Measurements from ENCODE around the gene KIAA1671. TPM values are rescaled to one million over a fixed set of nuclear protein-coding genes. Genes with fewer than 3 reads are reported as not detected.

Gene KIAA1671
- polyA plus RNA-seq, 1 of the 3 experiments (the other 2 are of a cell fraction), result 7.4 TPM

DNA sequence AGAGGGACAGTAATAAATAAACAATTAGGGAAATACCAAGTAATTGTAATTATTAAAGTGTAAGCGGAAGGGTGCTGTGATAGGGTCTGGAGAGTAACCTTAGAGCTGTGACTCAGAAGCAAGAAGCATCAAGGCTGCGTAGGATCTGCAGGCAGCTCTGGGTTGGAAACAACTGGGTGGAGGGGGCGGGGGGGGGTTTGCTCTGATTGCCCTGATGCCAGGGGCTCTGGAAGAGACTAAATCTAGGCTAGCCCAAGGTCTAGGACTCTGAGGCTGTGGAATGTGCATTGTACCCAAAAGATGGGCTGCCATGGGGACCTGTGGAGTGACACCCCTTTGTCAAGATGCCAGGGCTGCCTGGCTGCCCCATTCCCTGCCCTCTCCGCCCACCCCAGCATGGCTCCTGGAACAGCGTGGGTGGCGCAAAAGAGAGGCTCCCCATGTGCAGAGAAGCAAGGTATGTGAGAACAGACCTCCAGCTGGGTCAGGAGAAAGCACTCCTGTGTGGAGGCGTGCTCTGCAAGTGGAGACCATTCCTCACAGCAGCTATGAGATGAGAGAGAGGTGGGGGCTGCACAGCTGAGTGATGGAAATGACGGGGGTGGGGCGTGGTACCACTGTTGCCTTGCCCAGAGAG is 146.0 kb downstream of the KIAA1671 start (continued):
- TF ChIP-seq, protein P1, sequence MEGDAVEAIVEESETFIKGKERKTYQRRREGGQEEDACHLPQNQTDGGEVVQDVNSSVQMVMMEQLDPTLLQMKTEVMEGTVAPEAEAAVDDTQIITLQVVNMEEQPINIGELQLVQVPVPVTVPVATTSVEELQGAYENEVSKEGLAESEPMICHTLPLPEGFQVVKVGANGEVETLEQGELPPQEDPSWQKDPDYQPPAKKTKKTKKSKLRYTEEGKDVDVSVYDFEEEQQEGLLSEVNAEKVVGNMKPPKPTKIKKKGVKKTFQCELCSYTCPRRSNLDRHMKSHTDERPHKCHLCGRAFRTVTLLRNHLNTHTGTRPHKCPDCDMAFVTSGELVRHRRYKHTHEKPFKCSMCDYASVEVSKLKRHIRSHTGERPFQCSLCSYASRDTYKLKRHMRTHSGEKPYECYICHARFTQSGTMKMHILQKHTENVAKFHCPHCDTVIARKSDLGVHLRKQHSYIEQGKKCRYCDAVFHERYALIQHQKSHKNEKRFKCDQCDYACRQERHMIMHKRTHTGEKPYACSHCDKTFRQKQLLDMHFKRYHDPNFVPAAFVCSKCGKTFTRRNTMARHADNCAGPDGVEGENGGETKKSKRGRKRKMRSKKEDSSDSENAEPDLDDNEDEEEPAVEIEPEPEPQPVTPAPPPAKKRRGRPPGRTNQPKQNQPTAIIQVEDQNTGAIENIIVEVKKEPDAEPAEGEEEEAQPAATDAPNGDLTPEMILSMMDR (IDR thresholded peaks at IDR 0.05), result no peak
- TF ChIP-seq FOXJ3 (CRISPR knock-in tag; IDR thresholded peaks at IDR 0.05) (no peak), MXI1 (IDR thresholded peaks at IDR 0.05; ENCODE audit: low read depth, low read length) (no peak)

DNA sequence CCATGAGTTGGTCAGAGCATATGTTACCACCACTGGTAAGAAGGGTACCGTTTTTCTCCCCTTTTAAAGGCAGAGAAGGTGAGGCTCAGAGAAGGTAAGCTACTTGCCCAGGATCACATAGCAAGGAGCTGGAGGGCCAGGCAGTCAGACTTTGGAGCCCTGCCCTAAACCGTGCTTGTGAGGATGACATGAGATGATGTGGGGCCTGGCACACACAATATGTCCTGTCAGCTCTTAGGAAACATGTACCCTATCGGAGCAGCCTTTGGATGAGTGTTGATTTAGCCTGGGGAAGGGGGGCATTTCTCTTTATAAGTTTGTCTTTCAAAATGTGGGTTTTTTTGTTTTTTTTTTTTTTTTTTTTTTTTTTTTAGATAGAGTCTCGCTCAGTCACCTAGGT is 146.7 kb downstream of the KIAA1671 start:
- POLR2A ChIA-PET, result no interaction called here
- no peak for DNase-seq
- no peaks in the 10 kb centered on the region for H3K27me3 ChIP-seq (ENCODE audit: insufficient read depth)
- no peaks in the 10 kb centered on the region for H3K9me3 ChIP-seq
- TF ChIP-seq EP300 (IDR thresholded peaks at IDR 0.05; ENCODE audit: borderline replicate concordance in 1 of 2, low read depth in 1 of 2, low read length in 1 of 2) (no peak), GATA2 (CRISPR knock-in tag; IDR thresholded peaks at IDR 0.05) (no peak), NRF1 (IDR thresholded peaks at IDR 0.05; ENCODE audit: low read depth, low read length) (no peak), EZH2phosphoT487 (IDR thresholded peaks at IDR 0.05; ENCODE audit: borderline replicate concordance, low read depth) (no peak), RCOR1 (IDR thresholded peaks at IDR 0.05; ENCODE audit: low read length) (no peak), FOSL2 (IDR thresholded peaks at IDR 0.05; ENCODE audit: borderline replicate concordance, low read depth) (no peak), RAD21 (IDR thresholded peaks at IDR 0.05; ENCODE audit: low read length) (no peak), RXRA (IDR thresholded peaks at IDR 0.05; ENCODE audit: borderline replicate concordance, low read depth) (no peak), MXI1 (IDR thresholded peaks at IDR 0.05; ENCODE audit: low read depth, low read length) (no peak), POLR2AphosphoS5 (IDR thresholded peaks at IDR 0.05; ENCODE audit: low read depth, low read length) (no peak), SIN3A (IDR thresholded peaks at IDR 0.05; ENCODE audit: borderline replicate concordance, low read depth, low read length) (no peak), SMC3 (IDR thresholded peaks at IDR 0.05; ENCODE audit: low read depth, low read length) (no peak)
- TF ChIP-seq, protein P2, sequence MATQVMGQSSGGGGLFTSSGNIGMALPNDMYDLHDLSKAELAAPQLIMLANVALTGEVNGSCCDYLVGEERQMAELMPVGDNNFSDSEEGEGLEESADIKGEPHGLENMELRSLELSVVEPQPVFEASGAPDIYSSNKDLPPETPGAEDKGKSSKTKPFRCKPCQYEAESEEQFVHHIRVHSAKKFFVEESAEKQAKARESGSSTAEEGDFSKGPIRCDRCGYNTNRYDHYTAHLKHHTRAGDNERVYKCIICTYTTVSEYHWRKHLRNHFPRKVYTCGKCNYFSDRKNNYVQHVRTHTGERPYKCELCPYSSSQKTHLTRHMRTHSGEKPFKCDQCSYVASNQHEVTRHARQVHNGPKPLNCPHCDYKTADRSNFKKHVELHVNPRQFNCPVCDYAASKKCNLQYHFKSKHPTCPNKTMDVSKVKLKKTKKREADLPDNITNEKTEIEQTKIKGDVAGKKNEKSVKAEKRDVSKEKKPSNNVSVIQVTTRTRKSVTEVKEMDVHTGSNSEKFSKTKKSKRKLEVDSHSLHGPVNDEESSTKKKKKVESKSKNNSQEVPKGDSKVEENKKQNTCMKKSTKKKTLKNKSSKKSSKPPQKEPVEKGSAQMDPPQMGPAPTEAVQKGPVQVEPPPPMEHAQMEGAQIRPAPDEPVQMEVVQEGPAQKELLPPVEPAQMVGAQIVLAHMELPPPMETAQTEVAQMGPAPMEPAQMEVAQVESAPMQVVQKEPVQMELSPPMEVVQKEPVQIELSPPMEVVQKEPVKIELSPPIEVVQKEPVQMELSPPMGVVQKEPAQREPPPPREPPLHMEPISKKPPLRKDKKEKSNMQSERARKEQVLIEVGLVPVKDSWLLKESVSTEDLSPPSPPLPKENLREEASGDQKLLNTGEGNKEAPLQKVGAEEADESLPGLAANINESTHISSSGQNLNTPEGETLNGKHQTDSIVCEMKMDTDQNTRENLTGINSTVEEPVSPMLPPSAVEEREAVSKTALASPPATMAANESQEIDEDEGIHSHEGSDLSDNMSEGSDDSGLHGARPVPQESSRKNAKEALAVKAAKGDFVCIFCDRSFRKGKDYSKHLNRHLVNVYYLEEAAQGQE (IDR thresholded peaks at IDR 0.05; ENCODE audit: low read depth, low read length), result no peak
- TF ChIP-seq, protein P3, sequence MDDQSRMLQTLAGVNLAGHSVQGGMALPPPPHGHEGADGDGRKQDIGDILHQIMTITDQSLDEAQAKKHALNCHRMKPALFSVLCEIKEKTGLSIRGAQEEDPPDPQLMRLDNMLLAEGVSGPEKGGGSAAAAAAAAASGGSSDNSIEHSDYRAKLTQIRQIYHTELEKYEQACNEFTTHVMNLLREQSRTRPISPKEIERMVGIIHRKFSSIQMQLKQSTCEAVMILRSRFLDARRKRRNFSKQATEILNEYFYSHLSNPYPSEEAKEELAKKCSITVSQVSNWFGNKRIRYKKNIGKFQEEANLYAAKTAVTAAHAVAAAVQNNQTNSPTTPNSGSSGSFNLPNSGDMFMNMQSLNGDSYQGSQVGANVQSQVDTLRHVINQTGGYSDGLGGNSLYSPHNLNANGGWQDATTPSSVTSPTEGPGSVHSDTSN (IDR thresholded peaks at IDR 0.05), result no peak
- TF ChIP-seq, protein P4, sequence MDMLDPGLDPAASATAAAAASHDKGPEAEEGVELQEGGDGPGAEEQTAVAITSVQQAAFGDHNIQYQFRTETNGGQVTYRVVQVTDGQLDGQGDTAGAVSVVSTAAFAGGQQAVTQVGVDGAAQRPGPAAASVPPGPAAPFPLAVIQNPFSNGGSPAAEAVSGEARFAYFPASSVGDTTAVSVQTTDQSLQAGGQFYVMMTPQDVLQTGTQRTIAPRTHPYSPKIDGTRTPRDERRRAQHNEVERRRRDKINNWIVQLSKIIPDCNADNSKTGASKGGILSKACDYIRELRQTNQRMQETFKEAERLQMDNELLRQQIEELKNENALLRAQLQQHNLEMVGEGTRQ (IDR thresholded peaks at IDR 0.05; ENCODE audit: borderline replicate concordance, low read depth, low read length), result no peak
- TF ChIP-seq, protein P5, sequence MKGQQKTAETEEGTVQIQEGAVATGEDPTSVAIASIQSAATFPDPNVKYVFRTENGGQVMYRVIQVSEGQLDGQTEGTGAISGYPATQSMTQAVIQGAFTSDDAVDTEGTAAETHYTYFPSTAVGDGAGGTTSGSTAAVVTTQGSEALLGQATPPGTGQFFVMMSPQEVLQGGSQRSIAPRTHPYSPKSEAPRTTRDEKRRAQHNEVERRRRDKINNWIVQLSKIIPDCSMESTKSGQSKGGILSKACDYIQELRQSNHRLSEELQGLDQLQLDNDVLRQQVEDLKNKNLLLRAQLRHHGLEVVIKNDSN (IDR thresholded peaks at IDR 0.05; ENCODE audit: borderline replicate concordance, low read depth), result no peak
- no peaks in the 10 kb centered on the region for H3K79me2 ChIP-seq (ENCODE audit: insufficient read depth)
- no peaks in the 10 kb centered on the region for H3F3A ChIP-seq (replicated peaks; ENCODE audit: insufficient read depth)
- no peak overlapping the region for H3K4me2 ChIP-seq
- CTCF ChIA-PET, result interaction anchor here (0.6 to 1.2 kb wide), 3 partner anchors 9 to 852 kb away, joined by 3 to 4 read pairs (median 4); no protein-coding TSS in a partner anchor
- no peak overlapping the region for H3K9ac ChIP-seq
- peaks cover 0 to 5% of the 10 kb centered on the region in 2 experiments; a peak in 1 of 4 replicates for H3K4me1 ChIP-seq (ENCODE audit: control insufficient read depth in 1 of 2, insufficient read depth in 2 of 2, low read depth in 1 of 2, low read length in 1 of 2)
- no peaks in the 10 kb centered on the region for H3K9me2 ChIP-seq
- H4K20me1 ChIP-seq (ENCODE audit: insufficient read depth), result peaks cover 9% of the 10 kb centered on the region
- H3K4me3 ChIP-seq (ENCODE audit: low read depth in 2 of 2, low read length in 1 of 2), result no peak overlapping the region
- H2AFZ ChIP-seq (ENCODE audit: low read depth), result no peak overlapping the region
- WGBS (ENCODE audit: low lambda C conversion rate), result 90% methylated on average over 3 of the region's 4 CpGs
- H3K36me3 ChIP-seq (replicated peaks in 1 of 2; ENCODE audit: control insufficient read depth in 1 of 2, insufficient read depth in 2 of 2, low read length in 1 of 2), result no peaks in the 10 kb centered on the region
- no peak overlapping the region for H3K27ac ChIP-seq (ENCODE audit: low read depth in 2 of 2, low read length in 1 of 2)
